ENCODE measurements around the gene PIANP.

Gene PIANP

GRCh38 chr12:6666211-6666610 is 34.4 kb downstream of the PIANP start:
- no peak for DNase-seq

GRCh38 chr12:6664902-6665301 is 35.7 kb downstream of the PIANP start:
- no peak for DNase-seq

GRCh38 chr12:6662906-6663742 is 37.5 kb downstream of the PIANP start, which contains the start of gene ING4:
Gene ING4, minus strand, starts transcription at chr12:6663119. Its CDS starts 18 bp downstream, at chr12:6663101.
- DNase-seq, result peak; percentile 100

DNA sequence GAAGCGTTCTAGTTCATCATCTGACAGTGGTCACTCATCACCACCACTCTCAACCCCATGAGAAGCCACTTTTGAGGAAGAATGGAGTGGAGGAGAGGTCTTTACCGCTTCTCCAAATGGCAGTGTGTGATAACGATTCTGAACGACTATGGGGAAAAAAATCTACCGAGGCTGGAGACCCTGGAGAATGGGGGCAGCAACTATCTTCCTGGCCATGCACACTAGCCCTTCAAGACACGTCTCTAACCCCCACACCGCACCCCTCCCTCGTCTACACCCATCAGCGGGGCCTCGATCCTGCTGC is 38.1 kb downstream of the PIANP start:
- DNase-seq, result no peak

GRCh38 chr12:6653987-6654386 is 46.6 kb downstream of the PIANP start:
- no peak for DNase-seq

DNA sequence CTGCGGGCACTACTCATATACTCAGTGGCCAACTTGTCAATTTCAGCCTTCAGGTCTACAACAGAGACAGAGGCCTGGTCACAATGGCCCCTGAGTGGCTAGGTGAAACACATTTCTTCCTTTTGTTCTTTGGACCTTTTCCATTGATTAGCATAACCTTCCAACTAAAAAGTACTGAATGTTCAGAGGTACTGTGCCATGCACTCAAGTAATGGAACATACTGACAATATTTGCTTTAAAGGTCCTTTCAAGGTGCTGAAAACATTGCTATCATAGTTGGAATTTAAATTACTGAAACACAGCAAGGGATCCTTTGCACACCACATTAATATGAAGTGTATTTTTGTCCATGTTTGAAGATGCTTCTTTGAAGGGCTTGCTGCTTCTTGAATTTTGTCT is 47.3 kb downstream of the PIANP start:
- no peak for DNase-seq

GRCh38 chr12:6652391-6652790 is 48.2 kb downstream of the PIANP start:
- no peak for DNase-seq

DNA sequence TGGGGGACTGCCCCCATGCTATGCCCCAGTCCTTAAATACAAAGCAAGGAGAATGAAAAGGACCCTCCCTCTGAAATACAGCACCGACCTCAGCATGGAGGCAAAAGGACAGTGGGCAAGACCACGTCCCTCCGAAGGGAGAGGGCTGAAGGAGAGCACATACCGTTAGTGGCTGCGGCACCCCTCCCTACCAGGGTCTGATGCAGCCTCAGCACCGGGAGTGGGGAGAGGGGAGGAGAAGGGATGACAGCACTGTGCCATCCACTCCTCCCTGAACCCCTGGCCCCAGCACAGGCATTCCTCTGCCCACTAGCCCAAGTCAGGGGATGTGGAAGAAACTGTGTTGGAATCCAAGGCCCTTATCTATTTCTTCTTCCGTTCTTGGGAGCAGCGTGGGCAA is 49.8 kb downstream of the PIANP start:
- no peak for DNase-seq

- DNase-seq, result peak; percentile 40
Observed at GRCh38 chr12:6647083-6647604, 53.5 kb downstream of the PIANP start, which contains the start of gene ACRBP. Gene ACRBP, minus strand, starts transcription at chr12:6647432. Its CDS starts 66 bp downstream, at chr12:6647366.

GRCh38 chr12:6646276-6647082 is 54.1 kb downstream of the PIANP start:
- DNase-seq, result no peak

DNA sequence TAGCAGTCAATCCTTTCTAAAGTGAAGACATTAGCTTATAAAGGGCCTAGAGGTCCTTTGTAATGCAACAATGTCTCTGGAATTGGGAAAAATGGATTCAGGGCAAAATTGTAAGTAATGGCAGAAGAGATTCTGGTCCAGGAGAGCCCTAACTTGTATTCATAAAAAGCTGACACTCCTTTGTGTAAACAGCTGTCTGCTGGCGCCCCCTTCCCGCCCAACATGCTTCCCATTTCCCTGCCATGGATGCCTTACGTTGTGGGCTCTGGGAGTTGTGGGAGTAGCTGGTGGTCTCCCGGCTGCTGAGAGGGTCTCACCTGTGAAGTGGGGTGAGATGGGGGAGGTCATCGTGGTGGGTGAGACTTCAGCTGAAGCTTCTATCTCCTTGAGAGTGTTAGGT is 55.7 kb downstream of the PIANP start:
- no peak for DNase-seq

GRCh38 chr12:6644257-6644596 is 56.4 kb downstream of the PIANP start:
- DNase-seq, result no peak
